Fibroblast of skin of left quadriceps (primary cell): ENCODE data around the gene POGK.
A peak's percentile ranks its signal among the peaks of the same experiment; 100 is the strongest.

Source experiments
- DNase-seq, 2 experiments: peaks; one replicate each; pipeline ENCODE4 v3.0.0-alpha.2; 2013; ENCODE audit warnings: low read depth in 2 of 2

Gene POGK

DNA sequence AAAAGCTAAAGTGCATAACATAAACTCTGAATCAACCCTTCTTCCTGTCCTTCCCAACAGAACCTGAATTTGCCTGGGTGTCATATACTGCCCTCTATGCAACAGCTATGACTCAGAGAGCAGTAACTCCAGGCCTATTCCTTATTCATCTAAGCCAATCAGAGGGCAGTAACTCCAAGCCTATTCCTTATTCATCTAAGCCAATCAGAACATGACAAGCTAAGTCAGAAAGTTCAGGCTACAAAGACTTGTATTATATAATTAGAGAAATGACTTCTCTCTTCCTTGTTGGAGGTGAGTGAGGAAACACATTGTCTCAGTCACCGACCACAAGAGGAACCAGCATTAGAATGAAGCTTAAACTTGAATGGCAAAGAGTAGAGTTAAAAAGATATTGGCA, 63.0 kb downstream of the POGK start:
- DNase-seq: no peak

DNA sequence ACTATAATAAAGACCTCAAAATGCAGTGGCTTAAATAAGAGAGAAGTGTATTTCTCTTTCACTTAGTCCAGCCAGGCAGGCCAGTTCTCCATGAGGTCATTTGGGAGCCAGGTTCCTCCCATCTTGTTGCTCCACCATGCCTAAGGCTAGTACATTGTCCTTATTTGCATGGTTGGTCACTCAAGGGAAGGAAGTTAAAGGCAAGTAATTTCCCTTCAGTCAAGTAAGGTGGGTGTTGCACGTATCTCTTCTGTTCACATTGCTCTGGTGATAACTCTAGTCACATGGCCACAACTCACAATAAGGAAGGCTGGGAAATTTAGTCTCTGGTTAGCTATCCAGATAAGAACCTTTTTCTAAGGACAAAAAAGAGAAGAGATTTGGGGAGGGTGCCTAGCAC, 64.0 kb downstream of the POGK start:
- no peak for DNase-seq

DNA sequence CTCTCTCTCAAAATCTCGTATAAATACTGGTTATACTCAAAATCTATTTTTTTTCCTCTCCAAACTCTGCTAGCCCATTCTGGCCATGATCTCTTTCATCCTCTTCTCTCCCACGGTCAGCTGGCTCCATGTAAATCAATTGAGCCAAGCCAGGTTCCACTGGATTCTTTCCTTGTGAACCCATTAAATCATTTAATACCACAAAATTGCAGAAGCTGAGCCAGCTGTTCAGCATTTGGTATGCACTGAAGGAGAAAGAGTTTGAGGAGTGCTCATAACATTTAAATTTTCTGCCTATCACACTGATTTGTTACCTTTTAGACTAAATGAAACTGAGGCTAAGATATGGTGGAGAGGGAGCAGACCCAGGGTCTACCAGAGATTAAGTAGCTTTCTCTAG, 65.9 kb downstream of the POGK start:
- DNase-seq: no peak

DNA sequence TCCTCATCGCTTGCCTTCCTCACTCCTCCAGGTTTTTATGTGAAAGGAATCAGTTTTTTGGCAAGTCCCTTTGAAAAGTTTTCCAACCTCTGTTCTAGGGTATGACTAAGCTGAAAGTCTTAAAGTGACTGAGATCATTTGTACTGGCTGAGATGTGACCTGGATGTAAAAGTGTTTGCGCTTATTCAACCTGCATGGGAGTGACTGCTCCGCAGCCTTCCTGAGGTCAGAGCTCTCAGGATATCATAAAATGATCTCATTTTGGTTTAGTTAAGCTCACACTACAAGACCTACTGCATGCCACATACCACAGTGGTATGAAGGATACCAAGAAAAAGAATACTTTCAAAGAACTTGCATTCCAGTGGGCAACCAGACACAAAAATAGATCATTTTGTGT, 66.6 kb downstream of the POGK start:
- peak; percentile 13 to 17 for DNase-seq
